HG03103 (cell line): ENCODE data around the gene CSF1.
"Not testable (repeated sequence)": the region's sequence is repeated elsewhere in the genome, so short reads cannot be mapped to it uniquely, and the experiment has no call there.

Experiments used
- ATAC-seq: cut with Tn5 transposase; IDR thresholded peaks from one replicate; pipeline ENCODE4 v1.9.1; 2021; ENCODE audit warnings: low read depth; ENCODE audit not compliant: unreplicated experiment

CSF1 gene

DNA sequence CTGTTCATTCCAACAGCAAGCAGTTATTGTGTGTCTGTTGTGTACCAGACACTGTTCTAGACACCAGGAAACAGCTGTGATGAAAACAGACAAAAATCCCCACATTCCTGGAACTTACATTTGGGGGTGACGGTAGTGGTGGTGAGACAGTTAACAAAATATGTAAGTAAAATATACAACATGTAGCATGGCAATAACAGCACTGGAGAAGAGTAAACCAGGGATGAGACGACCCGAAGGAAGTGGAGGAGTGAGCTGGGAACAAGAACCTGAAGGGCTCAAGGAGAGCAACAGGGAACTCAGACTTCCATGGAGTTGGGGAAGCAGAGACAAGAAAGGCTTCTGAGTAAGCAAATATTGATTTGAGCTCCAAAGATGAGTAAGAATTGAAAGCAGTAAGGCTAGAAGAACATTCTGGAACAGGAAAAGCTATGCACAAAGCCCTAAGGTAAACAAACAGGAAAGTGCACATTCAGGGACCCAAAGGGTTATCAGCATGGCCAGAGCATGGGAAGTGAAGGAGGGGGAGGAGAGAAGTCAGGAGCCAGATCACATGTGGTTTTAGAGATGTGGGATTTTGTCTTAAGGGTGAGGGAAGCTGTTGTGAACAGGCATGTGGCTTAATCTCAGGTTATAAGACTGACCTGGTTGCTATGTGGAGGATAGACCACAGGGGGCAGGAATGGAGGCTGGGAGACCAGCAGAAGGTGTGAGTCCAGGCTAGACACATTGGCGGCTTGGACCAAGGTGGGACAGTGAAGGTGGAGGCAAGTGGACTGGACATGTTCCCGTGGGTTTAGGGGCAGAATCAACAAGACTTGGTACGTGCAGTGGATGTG is 7.3 kb downstream of the CSF1 start:
- no peak for ATAC-seq

DNA sequence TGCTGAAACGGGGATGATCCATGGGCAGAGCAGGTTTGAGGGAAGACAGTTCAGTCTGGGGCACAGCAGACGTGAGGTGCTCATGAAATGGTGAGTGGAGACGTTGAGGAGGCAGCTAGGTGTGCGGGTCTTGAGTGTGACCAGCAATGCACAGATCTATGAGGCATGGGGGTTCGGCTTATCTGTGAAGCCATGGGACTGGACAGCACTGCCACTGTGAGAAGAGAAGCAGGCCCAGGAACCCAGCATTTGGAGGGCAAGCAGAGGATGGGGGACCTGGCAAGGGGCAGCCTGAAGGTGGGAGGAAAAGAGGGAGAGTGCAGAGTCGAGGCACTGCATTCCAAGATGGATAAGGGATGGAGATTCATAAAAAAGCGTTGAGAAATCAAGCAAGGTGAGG is 8.0 kb downstream of the CSF1 start:
- no peak for ATAC-seq

DNA sequence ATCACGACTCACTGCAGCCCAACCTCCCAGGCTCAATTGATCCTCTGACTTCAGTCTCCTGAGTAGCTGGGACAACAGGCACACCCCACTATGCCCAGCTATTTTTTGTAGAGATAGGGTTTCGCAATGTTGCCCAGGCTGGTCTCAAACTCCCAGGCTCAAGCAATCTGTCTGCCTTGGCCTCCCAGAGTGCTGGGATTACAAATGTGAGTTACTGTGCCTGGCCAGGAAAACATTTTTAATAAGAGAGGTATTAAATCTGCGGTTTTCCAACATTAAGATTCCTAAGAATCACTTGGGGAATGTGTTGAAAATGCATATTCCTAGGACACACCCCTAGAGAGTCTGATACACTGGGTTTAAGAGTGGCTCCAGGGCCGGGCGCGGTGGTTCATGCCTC is 8.7 kb downstream of the CSF1 start:
- no peak for ATAC-seq

DNA sequence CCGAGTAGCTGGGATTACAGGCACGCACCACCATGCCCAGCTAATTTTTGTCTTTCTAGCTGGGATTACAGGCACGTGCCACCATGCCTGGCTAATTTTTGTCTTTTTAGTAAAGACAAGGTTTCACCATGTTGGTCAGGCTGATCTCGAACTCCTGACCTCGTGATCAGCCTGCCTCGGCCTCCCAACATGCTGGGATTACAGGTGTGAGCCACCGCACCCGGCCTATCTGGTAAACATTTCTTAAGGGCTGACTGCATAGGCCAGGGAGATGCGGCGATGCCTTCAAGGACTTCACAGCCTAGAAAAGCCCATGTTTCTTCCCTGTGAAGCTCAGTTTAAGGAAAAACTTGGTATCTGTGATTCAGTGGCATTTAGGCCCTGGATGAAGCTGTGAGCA is 9.7 kb downstream of the CSF1 start:
- ATAC-seq = not testable (repeated sequence)

DNA sequence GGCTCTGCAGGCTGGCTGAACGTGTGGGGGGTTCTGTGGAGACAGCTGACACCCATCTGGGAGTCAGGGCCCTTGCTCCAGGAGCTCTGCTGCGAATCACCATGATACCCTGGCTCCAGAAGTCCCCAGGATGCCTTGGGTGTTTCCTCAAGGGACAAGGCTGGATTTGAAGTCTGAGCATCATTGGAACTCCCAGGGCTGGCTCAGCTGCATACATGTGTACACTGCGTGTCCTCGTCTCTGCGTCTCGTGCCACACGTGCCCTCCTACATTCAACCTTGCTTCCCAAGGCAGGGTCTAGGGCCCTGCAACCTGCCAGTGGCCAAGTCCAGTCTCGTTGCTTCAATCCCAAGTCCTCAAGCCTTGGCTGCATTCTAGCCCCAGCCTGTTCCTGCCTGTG is 11.7 kb downstream of the CSF1 start:
- no peak for ATAC-seq

DNA sequence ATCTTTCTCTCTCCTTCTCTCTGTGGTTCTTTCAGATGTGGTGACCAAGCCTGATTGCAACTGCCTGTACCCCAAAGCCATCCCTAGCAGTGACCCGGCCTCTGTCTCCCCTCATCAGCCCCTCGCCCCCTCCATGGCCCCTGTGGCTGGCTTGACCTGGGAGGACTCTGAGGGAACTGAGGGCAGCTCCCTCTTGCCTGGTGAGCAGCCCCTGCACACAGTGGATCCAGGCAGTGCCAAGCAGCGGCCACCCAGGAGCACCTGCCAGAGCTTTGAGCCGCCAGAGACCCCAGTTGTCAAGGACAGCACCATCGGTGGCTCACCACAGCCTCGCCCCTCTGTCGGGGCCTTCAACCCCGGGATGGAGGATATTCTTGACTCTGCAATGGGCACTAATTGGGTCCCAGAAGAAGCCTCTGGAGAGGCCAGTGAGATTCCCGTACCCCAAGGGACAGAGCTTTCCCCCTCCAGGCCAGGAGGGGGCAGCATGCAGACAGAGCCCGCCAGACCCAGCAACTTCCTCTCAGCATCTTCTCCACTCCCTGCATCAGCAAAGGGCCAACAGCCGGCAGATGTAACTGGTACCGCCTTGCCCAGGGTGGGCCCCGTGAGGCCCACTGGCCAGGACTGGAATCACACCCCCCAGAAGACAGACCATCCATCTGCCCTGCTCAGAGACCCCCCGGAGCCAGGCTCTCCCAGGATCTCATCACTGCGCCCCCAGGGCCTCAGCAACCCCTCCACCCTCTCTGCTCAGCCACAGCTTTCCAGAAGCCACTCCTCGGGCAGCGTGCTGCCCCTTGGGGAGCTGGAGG is 12.7 kb downstream of the CSF1 start:
- ATAC-seq = no peak

DNA sequence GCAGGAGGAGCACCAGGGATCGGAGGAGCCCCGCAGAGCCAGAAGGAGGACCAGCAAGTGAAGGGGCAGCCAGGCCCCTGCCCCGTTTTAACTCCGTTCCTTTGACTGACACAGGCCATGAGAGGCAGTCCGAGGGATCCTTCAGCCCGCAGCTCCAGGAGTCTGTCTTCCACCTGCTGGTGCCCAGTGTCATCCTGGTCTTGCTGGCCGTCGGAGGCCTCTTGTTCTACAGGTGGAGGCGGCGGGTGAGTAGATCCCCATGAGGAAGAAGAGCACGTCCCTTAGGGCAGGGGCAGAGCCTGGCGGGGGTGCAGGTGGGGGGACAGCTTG is 13.3 kb downstream of the CSF1 start:
- ATAC-seq = no peak

DNA sequence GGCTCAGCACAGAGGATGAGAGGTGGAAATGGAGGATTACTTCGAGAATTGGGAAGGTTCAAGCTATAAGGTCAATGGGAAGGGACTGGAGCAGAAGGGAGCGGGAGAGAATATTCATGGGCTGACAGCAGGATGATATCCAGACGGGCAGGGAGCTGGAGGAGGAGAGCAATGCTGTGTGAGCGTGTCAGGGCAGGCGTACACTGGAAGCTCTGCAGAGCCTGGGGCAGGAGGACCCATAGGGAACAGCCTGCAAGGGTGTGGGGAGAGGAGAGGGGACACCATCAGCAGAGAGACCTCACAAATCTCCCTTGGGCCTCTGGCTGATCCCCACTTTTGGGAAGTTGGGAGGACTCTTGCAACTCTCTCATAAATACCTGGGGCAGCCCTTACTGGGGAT is 13.7 kb downstream of the CSF1 start:
- no peak for ATAC-seq

DNA sequence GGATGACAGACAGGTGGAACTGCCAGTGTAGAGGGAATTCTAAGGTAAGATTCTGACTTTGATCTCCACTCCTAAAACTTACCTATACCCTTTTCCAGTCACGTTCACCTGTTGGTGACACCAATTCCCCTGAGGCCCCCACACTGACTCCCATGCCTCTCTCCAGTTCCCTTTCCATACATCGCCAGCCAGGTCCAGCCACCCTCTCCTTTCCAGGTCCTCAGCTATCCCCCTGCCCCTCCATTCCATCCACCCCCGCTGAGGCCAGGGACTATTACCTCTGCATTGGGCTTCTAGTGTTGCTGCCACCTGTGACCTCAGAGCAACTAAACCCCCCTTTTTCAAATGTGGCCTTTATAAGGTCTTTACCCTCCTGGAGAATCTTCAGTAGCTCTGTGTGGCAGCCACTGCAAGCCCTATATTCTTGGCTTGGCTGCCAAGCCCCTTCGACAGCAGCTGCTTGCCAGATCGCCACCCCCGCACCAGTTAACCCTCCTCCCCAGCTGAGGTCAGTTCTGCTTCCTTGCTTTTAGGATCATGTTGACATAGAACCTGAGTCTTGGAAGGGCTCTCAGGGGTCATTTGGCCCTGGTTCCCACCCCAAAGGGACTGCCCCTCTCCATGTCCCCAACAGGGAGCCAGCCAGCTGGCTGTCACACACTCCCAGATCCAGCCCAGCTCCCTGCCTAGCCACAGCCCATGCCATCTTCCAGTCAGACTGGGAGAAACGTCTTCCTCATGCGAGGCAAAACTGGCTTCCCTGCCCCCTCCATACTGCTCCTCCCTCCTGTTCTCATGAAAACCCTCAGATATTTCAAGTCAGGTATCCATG is 14.7 kb downstream of the CSF1 start:
- ATAC-seq = no peak

DNA sequence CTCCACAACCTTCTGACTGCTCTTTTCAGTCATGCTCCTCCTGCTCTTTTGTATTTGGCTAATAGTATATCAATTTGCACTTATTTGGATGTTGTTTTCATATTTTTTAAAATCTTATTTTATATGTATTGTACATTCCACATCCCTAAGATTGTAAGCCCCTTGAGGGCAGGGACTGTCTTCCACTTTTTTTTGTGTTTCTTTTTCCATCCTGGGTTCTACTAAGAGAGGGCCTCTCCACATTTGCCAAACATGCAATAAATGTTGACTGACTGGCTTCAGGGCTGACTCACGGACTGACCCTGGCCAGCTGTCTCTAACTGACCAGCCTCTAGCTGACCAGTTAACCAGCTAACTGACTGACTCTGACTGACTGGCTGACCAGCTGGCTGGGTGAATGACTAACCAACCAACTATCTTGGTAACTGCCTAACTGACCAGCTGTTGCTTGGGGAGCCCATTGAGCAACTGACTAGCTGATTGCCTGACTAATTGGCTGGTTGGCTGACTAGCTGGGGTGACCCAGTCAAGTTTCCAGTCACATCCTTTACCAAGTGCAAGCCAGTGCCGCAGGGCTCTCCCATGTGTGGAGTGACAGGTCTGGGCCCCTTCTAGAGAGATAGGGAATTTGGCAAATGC is 16.1 kb downstream of the CSF1 start:
- ATAC-seq = no peak

DNA sequence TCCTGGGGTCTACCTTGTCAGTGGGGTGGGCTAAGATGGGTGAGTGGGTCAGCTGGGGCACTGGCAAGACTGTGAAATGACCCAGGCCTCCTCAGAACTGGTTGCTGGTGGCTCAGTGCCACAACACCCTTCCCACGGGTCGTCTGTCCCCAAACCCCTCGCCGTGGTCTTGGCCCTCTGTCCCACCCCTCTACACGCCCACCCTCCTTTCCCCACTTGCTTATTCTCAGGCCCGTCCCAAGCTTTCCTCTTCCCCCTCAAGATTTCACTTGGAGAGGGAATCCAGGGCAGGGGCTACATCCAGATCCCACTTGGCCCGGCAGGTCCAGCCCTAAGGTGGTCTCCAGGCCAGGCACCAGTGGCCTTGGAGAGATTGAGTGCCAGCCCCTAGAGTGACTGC is 16.7 kb downstream of the CSF1 start:
- no peak for ATAC-seq

DNA sequence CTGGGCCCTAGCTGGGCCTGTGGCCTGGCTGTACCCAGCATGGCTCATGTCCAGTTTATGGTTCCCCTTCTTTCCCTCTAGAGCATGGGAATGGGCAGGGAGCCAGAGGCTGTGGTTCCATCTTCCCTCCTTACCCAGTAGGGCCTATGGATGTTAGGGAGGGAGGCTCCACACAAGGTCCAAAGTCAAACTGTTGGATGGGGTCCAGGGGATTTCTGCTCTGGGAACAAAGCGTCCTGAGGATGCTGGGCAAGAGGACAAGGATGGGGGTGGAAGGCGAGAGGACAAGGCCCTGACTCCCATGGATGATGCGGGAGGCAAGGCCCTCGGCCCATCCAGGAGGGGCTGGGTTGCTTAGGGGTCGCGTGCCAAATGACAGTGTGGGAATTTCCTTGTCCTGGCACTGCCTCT is 17.3 kb downstream of the CSF1 start:
- ATAC-seq = no peak

DNA sequence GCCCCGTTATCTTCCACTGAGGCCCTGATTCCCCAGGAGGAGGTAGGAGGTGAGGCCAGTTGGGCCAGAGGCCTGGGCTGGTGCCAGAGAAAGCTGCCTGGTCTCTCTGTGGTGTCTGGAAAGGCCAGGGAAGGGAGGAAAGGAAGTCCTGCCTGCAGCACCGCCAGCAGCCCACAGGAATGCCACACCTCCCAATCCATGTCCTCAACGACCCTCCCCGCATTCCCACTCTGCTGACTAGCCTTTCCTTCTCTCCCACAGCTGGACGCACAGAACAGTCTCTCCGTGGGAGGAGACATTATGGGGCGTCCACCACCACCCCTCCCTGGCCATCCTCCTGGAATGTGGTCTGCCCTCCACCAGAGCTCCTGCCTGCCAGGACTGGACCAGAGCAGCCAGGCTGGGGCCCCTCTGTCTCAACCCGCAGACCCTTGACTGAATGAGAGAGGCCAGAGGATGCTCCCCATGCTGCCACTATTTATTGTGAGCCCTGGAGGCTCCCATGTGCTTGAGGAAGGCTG is 18.0 kb downstream of the CSF1 start:
- no peak for ATAC-seq

DNA sequence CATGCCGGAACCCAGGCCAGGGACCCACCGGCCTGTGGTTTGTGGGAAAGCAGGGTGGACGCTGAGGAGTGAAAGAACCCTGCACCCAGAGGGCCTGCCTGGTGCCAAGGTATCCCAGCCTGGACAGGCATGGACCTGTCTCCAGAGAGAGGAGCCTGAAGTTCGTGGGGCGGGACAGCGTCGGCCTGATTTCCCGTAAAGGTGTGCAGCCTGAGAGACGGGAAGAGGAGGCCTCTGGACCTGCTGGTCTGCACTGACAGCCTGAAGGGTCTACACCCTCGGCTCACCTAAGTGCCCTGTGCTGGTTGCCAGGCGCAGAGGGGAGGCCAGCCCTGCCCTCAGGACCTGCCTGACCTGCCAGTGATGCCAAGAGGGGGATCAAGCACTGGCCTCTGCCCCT is 18.5 kb downstream of the CSF1 start:
- no peak for ATAC-seq

DNA sequence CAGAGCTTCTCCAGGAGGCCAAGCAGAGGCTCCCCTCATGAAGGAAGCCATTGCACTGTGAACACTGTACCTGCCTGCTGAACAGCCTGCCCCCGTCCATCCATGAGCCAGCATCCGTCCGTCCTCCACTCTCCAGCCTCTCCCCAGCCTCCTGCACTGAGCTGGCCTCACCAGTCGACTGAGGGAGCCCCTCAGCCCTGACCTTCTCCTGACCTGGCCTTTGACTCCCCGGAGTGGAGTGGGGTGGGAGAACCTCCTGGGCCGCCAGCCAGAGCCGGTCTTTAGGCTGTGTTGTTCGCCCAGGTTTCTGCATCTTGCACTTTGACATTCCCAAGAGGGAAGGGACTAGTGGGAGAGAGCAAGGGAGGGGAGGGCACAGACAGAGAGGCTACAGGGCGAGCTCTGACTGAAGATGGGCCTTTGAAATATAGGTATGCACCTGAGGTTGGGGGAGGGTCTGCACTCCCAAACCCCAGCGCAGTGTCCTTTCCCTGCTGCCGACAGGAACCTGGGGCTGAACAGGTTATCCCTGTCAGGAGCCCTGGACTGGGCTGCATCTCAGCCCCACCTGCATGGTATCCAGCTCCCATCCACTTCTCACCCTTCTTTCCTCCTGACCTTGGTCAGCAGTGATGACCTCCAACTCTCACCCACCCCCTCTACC is 19.1 kb downstream of the CSF1 start:
- ATAC-seq = no peak

DNA sequence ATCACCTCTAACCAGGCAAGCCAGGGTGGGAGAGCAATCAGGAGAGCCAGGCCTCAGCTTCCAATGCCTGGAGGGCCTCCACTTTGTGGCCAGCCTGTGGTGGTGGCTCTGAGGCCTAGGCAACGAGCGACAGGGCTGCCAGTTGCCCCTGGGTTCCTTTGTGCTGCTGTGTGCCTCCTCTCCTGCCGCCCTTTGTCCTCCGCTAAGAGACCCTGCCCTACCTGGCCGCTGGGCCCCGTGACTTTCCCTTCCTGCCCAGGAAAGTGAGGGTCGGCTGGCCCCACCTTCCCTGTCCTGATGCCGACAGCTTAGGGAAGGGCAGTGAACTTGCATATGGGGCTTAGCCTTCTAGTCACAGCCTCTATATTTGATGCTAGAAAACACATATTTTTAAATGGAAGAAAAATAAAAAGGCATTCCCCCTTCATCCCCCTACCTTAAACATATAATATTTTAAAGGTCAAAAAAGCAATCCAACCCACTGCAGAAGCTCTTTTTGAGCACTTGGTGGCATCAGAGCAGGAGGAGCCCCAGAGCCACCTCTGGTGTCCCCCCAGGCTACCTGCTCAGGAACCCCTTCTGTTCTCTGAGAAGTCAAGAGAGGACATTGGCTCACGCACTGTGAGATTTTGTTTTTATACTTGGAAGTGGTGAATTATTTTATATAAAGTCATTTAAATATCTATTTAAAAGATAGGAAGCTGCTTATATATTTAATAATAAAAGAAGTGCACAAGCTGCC is 19.8 kb downstream of the CSF1 start:
- ATAC-seq = no peak

DNA sequence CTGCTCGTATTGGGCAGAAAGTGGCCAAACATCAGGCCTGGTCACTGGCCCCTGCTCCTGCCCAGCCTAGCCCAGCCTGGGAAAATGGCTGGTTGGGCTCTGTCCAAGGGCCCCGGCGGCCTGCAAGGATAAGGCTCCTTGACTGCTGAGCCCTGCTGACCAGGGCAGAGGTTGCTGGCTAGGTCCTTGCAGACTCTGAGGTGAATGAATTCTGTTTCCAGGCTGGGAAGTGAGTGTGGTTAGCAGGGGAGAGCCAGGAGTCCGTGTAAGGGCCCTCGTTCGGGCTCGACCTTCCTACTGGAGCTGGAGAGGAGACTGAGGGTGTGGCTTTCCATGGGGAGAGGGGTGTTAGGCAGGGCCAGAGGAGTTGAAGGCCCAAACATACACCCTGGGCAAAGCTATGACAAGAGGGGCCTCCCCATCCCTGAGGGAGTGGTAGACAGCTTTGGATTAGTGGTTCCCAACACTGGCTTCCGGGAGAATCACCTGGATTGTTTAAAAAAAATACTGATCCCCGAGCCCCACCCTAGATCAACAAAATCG is 20.6 kb downstream of the CSF1 start:
- ATAC-seq = no peak

DNA sequence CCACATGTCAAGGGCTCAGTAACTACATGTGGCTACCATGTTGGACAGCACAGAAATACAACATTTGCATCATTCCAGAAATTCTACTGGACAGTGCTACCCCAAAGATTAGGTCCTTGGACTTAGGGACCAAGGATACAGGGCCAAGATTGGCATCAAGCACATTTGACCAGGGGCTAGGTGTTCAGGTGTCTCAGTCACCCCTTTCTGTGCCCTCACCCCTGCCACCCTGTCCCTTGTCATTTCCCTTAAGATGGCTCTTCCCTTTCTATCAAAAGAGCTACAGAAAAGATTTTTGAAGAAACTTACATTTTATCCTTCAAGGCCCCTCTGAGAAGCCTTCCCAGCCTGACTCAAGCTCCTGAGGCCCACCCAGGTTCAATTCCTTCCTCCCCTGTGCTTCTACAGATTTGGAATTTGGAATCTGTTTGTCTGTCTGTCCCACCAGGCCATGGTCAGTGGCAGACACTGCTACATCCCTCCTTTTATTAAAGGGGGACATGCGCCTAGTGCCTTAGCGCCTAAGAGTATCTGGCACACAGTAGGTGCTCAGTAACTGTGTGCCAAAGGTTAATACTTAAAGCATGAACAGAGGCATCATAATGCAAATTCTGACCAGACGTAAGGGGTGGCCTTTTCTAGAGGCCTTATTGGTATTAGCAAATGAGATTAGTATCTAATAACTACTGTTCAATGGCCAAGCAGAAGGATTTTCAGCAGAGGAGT is 21.4 kb downstream of the CSF1 start:
- ATAC-seq = no peak
